Fibroblast of skin of left quadriceps (primary cell): ENCODE results near the gene FGB.
"Not testable (repeated sequence)": the region's sequence is repeated elsewhere in the genome, so short reads cannot be mapped to it uniquely, and the experiment has no call there.

Source experiments
- DNase-seq, 2 experiments: peaks; one replicate each; pipeline ENCODE4 v3.0.0-alpha.2; 2013; ENCODE audit warnings: low read depth in 2 of 2

FGB gene

GRCh38 chr4:154595807-154596206, 33.0 kb downstream of the FGB start:
- no peak for DNase-seq

- not testable (repeated sequence) for DNase-seq
These were observed 34.5 kb downstream of the FGB start for GRCh38 chr4:154597281-154597680.

- DNase-seq, result no peak
These were observed 35.3 kb downstream of the FGB start for GRCh38 chr4:154597798-154598774.

DNA sequence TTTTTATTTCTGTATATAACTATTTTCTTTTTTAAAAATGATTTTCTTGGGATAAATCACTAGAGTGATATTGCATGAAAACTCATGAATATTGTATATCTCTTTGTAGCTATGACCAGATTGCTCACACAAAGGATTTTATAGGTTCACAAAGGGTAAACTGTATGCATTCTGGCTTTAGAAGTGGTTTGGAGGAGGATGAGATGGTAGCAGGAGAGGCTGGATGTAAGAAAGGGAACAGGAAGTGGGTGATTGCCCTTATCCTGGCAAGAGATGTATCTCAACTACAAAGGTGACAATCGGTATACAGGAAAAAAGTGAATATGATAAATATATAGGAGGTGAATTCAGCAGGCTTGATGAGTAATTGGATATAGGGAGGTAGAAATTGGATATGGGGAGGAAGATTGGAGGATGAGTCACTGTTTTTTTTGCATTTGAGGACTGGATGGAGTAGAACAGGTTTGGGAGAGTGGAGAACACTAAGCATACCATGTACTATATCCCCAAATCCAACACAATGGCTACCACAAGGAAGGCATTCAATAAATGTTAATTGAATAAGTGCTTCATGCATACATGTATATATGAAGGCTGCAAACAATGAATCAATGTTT, 39.7 kb downstream of the FGB start:
- DNase-seq, result no peak

- DNase-seq, result no peak
These were observed 40.5 kb downstream of the FGB start for GRCh38 chr4:154603033-154603943.

GRCh38 chr4:154604696-154605200, 41.9 kb downstream of the FGB start:
- no peak for DNase-seq

- DNase-seq, result no peak
These were observed 44.2 kb downstream of the FGB start for GRCh38 chr4:154606728-154607723.

- DNase-seq, result no peak
These were observed 45.8 kb downstream of the FGB start for GRCh38 chr4:154608361-154609252.

DNA sequence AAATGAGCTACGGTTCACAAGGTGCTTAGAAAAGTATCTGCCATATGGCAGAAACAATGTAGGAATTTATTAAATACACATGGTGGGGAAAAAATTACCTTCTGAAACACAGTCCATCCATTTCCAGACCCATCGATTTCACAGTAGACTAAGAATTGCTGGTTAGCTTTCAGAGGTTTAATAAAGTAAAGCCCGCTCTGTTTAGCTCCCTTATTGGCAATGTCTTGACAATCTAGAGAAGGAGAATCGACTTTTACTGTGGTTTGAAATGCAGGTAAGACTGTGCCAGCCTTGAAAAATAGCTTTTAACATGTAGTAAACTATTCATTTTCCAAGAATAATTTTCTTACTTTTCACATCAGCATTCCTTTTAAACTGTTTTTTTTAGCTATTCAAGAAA, 46.7 kb downstream of the FGB start:
- no peak for DNase-seq

GRCh38 chr4:154610582-154610981, 47.8 kb downstream of the FGB start:
- no peak for DNase-seq

DNA sequence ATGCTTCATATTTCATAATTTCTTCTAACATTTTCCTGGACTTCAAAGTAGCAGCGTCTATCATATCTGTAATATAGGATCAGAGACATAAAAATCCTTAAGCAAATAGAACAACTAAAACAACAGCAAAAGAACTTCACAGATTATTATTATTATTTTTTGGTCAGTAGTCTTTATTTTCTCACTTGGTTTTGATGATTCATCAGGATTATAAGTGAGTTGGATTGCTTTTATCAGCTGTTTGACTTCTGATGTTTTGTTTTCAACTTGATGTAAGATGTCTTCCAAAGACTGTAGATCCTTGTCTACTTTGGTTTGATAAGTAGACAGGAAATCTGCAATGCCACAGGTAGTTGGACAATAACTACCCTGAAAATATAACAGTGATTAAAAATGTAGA, 49.0 kb downstream of the FGB start:
- no peak for DNase-seq

- no peak for DNase-seq
These were observed 49.9 kb downstream of the FGB start, which contains the start of gene FGG for GRCh38 chr4:154612472-154613414. Gene FGG (minus strand): TSS chr4:154612656. CDS start chr4:154612609, 47 bp downstream.

GRCh38 chr4:154614306-154614705, 51.5 kb downstream of the FGB start:
- DNase-seq, result no peak

DNA sequence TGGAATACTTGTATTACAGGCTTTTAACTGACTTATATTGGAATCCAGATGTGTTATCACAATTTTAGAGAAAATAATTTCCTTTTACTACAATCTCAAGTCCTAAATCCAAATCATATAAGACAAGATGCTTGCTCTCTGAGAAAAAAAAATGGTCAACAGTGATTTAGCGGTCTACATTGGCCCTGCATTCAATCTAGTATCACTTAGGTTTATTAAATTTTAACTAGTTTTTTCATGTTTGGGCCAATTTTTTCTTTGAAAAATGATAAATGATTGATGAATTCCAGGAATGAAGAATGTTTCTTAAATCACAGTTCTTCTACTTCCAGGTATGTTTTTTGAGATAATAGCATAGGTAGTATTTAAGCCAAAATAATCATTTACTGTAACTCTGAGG, 52.4 kb downstream of the FGB start:
- no peak for DNase-seq

GRCh38 chr4:154616287-154616686, 53.5 kb downstream of the FGB start:
- no peak for DNase-seq

GRCh38 chr4:154616731-154617130, 53.9 kb downstream of the FGB start:
- DNase-seq, result no peak

- DNase-seq, result no peak
These were observed 55.1 kb downstream of the FGB start for GRCh38 chr4:154617820-154618317.

DNA sequence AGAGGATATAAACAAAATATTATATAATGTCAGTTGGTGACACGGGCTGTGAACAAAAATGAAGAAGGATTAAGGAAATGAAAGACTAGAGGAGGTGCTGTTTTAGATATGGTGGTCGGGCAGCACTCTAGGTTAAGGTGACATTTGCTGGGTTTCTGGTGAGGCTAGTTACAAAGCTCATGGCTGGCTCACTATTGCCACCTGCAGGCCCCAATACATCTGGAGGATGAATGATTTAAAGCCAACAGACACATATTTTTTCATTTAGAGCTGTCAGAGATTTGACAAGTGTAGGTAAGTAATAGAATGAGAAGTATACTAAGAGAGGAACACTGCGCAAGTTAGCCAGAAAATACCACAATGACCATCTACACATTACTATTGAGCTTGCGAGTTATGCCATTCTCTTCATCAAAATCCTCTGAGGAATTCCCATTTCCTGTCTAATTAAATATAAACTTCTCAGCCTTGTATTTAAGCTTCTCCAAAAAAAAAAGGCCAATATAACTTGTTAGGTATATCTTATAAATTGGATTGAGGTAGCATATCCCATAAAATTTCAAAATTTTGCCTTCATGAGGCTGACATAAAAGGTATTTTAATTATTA, 56.0 kb downstream of the FGB start:
- DNase-seq, result peak; percentile 5
